ENCODE data around the gene MAD1L1.

- TF ChIP-seq, protein P1, sequence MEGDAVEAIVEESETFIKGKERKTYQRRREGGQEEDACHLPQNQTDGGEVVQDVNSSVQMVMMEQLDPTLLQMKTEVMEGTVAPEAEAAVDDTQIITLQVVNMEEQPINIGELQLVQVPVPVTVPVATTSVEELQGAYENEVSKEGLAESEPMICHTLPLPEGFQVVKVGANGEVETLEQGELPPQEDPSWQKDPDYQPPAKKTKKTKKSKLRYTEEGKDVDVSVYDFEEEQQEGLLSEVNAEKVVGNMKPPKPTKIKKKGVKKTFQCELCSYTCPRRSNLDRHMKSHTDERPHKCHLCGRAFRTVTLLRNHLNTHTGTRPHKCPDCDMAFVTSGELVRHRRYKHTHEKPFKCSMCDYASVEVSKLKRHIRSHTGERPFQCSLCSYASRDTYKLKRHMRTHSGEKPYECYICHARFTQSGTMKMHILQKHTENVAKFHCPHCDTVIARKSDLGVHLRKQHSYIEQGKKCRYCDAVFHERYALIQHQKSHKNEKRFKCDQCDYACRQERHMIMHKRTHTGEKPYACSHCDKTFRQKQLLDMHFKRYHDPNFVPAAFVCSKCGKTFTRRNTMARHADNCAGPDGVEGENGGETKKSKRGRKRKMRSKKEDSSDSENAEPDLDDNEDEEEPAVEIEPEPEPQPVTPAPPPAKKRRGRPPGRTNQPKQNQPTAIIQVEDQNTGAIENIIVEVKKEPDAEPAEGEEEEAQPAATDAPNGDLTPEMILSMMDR (IDR thresholded peaks at IDR 0.05) = no peak
- no peak for TF ChIP-seq POLR2A (IDR thresholded peaks at IDR 0.05)
These were observed 260.6 kb downstream of the MAD1L1 start for GRCh38 chr7:1971946-1972654.
